ENCODE data around the gene GOLGA8K. TPM values are rescaled to one million over a fixed set of nuclear protein-coding genes. Genes with fewer than 3 reads are reported as not detected.
"Not testable (repeated sequence)": the region's sequence is repeated elsewhere in the genome, so short reads cannot be mapped to it uniquely, and the experiment has no call there.

The GOLGA8K gene
- 0.18 TPM in 1 of 2 replicates, not detected in the other for total RNA-seq (2014; rRNA removed; shearing (Covaris generic))

GRCh38 chr15:32403192-32403591, at the start of gene GOLGA8K:
Gene GOLGA8K (minus strand): TSS chr15:32403292. CDS start chr15:32403194, 98 bp downstream.
- not testable (repeated sequence) for DNase-seq (ENCODE audit: low spot score)

- DNase-seq (ENCODE audit: low spot score) = not testable (repeated sequence)
Observed at GRCh38 chr15:32440445-32440977, 37.4 kb upstream of the GOLGA8K start.

GRCh38 chr15:32434102-32434963, 31.2 kb upstream of the GOLGA8K start:
- DNase-seq (ENCODE audit: low spot score) = not testable (repeated sequence)

- DNase-seq (ENCODE audit: low spot score) = not testable (repeated sequence)
Observed at GRCh38 chr15:32427635-32428034, 24.5 kb upstream of the GOLGA8K start.

GRCh38 chr15:32426511-32426910, 23.4 kb upstream of the GOLGA8K start:
- DNase-seq (ENCODE audit: low spot score) = not testable (repeated sequence)

GRCh38 chr15:32407903-32408302, 4.8 kb upstream of the GOLGA8K start:
- not testable (repeated sequence) for DNase-seq (ENCODE audit: low spot score)

- DNase-seq (ENCODE audit: low spot score) = not testable (repeated sequence)
Observed at GRCh38 chr15:32396522-32396921, 6.6 kb downstream of the GOLGA8K start.

GRCh38 chr15:32394745-32395144, 8.3 kb downstream of the GOLGA8K start:
- DNase-seq (ENCODE audit: low spot score) = not testable (repeated sequence)

- DNase-seq (ENCODE audit: low spot score) = not testable (repeated sequence)
Observed at GRCh38 chr15:32388050-32388648, 14.9 kb downstream of the GOLGA8K start.

GRCh38 chr15:32385823-32386495, 17.1 kb downstream of the GOLGA8K start:
- not testable (repeated sequence) for DNase-seq (ENCODE audit: low spot score)

GRCh38 chr15:32374185-32374584, 28.9 kb downstream of the GOLGA8K start:
- DNase-seq (ENCODE audit: low spot score) = not testable (repeated sequence)

- not testable (repeated sequence) for DNase-seq (ENCODE audit: low spot score)
Observed at GRCh38 chr15:32373707-32374106, 29.4 kb downstream of the GOLGA8K start.

- DNase-seq (ENCODE audit: low spot score) = not testable (repeated sequence)
Observed at GRCh38 chr15:32372075-32372474, 31.0 kb downstream of the GOLGA8K start.

- DNase-seq (ENCODE audit: low spot score) = not testable (repeated sequence)
Observed at GRCh38 chr15:32370526-32370925, 32.6 kb downstream of the GOLGA8K start.

- DNase-seq (ENCODE audit: low spot score) = not testable (repeated sequence)
Observed at GRCh38 chr15:32370064-32370463, 33.0 kb downstream of the GOLGA8K start.

- DNase-seq (ENCODE audit: low spot score) = not testable (repeated sequence)
Observed at GRCh38 chr15:32366492-32366891, 36.6 kb downstream of the GOLGA8K start.

- DNase-seq (ENCODE audit: low spot score) = not testable (repeated sequence)
Observed at GRCh38 chr15:32365955-32366354, 37.1 kb downstream of the GOLGA8K start.

GRCh38 chr15:32364944-32365343, 38.1 kb downstream of the GOLGA8K start:
- DNase-seq (ENCODE audit: low spot score) = not testable (repeated sequence)

- not testable (repeated sequence) for DNase-seq (ENCODE audit: low spot score)
Observed at GRCh38 chr15:32363449-32363848, 39.6 kb downstream of the GOLGA8K start.

- DNase-seq (ENCODE audit: low spot score) = not testable (repeated sequence)
Observed at GRCh38 chr15:32361662-32362061, 41.4 kb downstream of the GOLGA8K start.

- not testable (repeated sequence) for DNase-seq (ENCODE audit: low spot score)
Observed at GRCh38 chr15:32358462-32358861, 44.6 kb downstream of the GOLGA8K start.

GRCh38 chr15:32356909-32357308, 46.2 kb downstream of the GOLGA8K start:
- DNase-seq (ENCODE audit: low spot score) = not testable (repeated sequence)

Measured in H4 (cell line).